PC-3 (cell line): ENCODE results near the gene SSH3. TPM values are rescaled to one million over a fixed set of nuclear protein-coding genes. Genes with fewer than 3 reads are reported as not detected.

ENCODE experiments used
- ATAC-seq: fragments of 200-7000 bp; cut with Tn5 transposase; 2 replicates; pipeline ENCODE4 v1.9.1; 2020; ENCODE audit warnings: mild to moderate bottlenecking, moderate library complexity
- BruUV-seq: library from RNA; stranded (reverse); fragments of 400-500 nt; replicated peaks from 2 replicates; lab custom pipeline; 2021; lab: Mats Ljungman, UMichigan
- CTCF ChIA-PET: fragments of 300-600 bp; sonication (Branson Sonifier 250); formaldehyde crosslinking; loops from one replicate; lab custom pipeline; 2022; ENCODE audit warnings: antibody characterized with exemption; lab: Charles Lee
- POLR2A ChIA-PET: fragments of 300-600 bp; sonication (Branson Sonifier 250); formaldehyde crosslinking; loops from one replicate; lab custom pipeline; 2022; ENCODE audit warnings: antibody characterized with exemption; ENCODE audit not compliant: unreplicated experiment; lab: Charles Lee
- DNase-seq: peaks from one replicate; pipeline ENCODE4 v3.0.0-alpha.2; 2015
- H2AFZ ChIP-seq: fragments of 300-600 bp; sonication (generic); 2 replicates; pipeline ENCODE4 v1.6.0; 2016; ENCODE audit warnings: antibody characterized with exemption, low read length
- H3F3A ChIP-seq: fragments of 300-600 bp; sonication (generic); one replicate; pipeline ENCODE4 v1.6.0; 2017; ENCODE audit warnings: antibody characterized with exemption, low read length, control low read depth, mild to moderate bottlenecking; ENCODE audit not compliant: unreplicated experiment
- H3K27ac ChIP-seq: fragments of 300-600 bp; sonication (generic); 2 replicates; pipeline ENCODE4 v1.5.1; 2016; ENCODE audit warnings: mild to moderate bottlenecking, low read length
- H3K27me3 ChIP-seq: fragments of 300-600 bp; sonication (generic); 2 replicates; pipeline ENCODE4 v1.6.1; 2016; ENCODE audit warnings: low read length, mixed read lengths
- H3K36me3 ChIP-seq: fragments of 300-600 bp; sonication (generic); 2 replicates; pipeline ENCODE4 v1.6.1; 2016; ENCODE audit warnings: low read depth, mixed run types, low read length, mixed read lengths
- H3K4me1 ChIP-seq: fragments of 300-600 bp; sonication (generic); 2 replicates; pipeline ENCODE4 v1.5.1; 2016; ENCODE audit warnings: low read length; ENCODE audit not compliant: insufficient read depth
- H3K4me2 ChIP-seq: fragments of 300-600 bp; sonication (generic); 2 replicates; pipeline ENCODE4 v1.6.0; 2016; ENCODE audit warnings: low read length
- H3K4me3 ChIP-seq: fragments of 300-600 bp; sonication (generic); 2 replicates; pipeline ENCODE4 v1.5.1; 2016; ENCODE audit warnings: mild to moderate bottlenecking, low read length, mixed read lengths
- H3K79me2 ChIP-seq: fragments of 300-600 bp; sonication (generic); 2 replicates; pipeline ENCODE4 v1.6.1; 2017; ENCODE audit warnings: low read length, mixed read lengths
- H3K9ac ChIP-seq: fragments of 300-600 bp; sonication (generic); 2 replicates; pipeline ENCODE4 v1.6.0; 2016; ENCODE audit warnings: mild to moderate bottlenecking, low read length
- H3K9me2 ChIP-seq: fragments of 300-600 bp; sonication (generic); replicated peaks from 2 replicates; pipeline ENCODE4 v1.6.1; 2016; ENCODE audit warnings: mixed run types, low read length, mixed read lengths
- H3K9me3 ChIP-seq: fragments of 300-600 bp; sonication (generic); 2 replicates; pipeline ENCODE4 v1.6.1; 2016; ENCODE audit warnings: low read length, mixed read lengths
- H4K20me1 ChIP-seq: fragments of 300-600 bp; sonication (generic); 2 replicates; pipeline ENCODE4 v1.6.1; 2016; ENCODE audit warnings: low read length, mixed read lengths
- EZH2 ChIP-seq: fragments of 300-600 bp; sonication (generic); IDR thresholded peaks from one replicate; pipeline ENCODE4 v1.6.1; 2017; ENCODE audit warnings: antibody characterized with exemption, mild to moderate bottlenecking, low read length; ENCODE audit not compliant: unreplicated experiment
- EZH2phosphoT487 ChIP-seq: fragments of 300-600 bp; sonication (generic); IDR thresholded peaks from 2 replicates; pipeline ENCODE4 v1.6.1; 2018; ENCODE audit warnings: mild to moderate bottlenecking, antibody characterized with exemption, low read length, borderline replicate concordance
- intact Hi-C: fragments of 100-400 bp; cut with micrococcal nuclease; formaldehyde crosslinking; loops from 2 replicates; pipeline ENCODE4 v1.9.0; 2023
- total RNA-seq: library from RNA; depleted of rRNA; stranded (reverse); fragments of >200 nt; gene quantifications from 2 replicates; pipeline ENCODE4 v1.2.3, GENCODE V29; 2014
- TF ChIP-seq, protein P1 (sequence below): fragments of 300-600 bp; sonication (generic); conservative IDR thresholded peaks from 2 replicates; pipeline ENCODE4 v1.5.1; 2017; ENCODE audit warnings: antibody characterized with exemption, low read depth, mild to moderate bottlenecking, low read length

SSH3 gene
- total RNA-seq, 1 experiment from 2014 or later = 35.1 TPM

DNA sequence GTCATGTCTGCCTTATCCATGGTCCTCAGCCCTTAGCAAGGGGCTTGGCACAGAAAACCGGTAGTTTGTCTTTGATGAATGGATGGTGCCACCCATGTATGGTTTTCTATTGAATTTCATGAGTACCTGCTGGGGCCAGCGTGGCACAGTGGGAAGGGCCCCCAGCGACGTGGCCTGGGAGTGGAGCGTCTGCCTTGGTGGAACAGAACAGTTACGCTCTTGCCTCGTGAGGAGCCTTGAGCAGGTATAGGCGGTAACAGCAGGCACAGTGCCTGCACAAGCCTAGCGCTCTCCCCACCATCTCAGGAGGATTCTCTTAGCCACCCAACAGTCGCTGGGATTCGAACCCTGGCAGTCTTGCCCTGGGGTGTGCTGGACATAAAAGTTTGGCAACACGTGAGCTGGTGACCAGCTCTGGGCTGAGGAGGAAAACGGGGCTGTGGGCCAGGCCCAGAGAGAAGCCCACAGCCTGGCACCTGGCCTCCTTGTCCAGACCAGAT lies 3.0 kb upstream of the SSH3 start:
- POLR2A ChIA-PET = no interaction called here
- peaks cover 30% of the 10 kb centered on the region for H3K36me3 ChIP-seq
- no peaks in the 10 kb centered on the region for H3K9me2 ChIP-seq
- no peaks in the 10 kb centered on the region for H4K20me1 ChIP-seq
- no peaks in the 10 kb centered on the region for H3F3A ChIP-seq
- BruUV-seq = no TSS peak
- no peak overlapping the region for H3K4me3 ChIP-seq
- CTCF ChIA-PET = no interaction called here
- peaks cover 28% of the 10 kb centered on the region for H3K79me2 ChIP-seq
- H3K4me2 ChIP-seq = no peak overlapping the region
- H2AFZ ChIP-seq = no peak overlapping the region
- no peaks in the 10 kb centered on the region for H3K27me3 ChIP-seq
- ATAC-seq = no peak
- TF ChIP-seq, protein P1, sequence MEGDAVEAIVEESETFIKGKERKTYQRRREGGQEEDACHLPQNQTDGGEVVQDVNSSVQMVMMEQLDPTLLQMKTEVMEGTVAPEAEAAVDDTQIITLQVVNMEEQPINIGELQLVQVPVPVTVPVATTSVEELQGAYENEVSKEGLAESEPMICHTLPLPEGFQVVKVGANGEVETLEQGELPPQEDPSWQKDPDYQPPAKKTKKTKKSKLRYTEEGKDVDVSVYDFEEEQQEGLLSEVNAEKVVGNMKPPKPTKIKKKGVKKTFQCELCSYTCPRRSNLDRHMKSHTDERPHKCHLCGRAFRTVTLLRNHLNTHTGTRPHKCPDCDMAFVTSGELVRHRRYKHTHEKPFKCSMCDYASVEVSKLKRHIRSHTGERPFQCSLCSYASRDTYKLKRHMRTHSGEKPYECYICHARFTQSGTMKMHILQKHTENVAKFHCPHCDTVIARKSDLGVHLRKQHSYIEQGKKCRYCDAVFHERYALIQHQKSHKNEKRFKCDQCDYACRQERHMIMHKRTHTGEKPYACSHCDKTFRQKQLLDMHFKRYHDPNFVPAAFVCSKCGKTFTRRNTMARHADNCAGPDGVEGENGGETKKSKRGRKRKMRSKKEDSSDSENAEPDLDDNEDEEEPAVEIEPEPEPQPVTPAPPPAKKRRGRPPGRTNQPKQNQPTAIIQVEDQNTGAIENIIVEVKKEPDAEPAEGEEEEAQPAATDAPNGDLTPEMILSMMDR = no peak
- TF ChIP-seq EZH2 (no peak), EZH2phosphoT487 (no peak)
- DNase-seq = no peak
- no peak overlapping the region for H3K27ac ChIP-seq
- H3K9ac ChIP-seq = no peak overlapping the region
- intact Hi-C loops = loop anchor here (5.0 kb wide), 1 partner anchor 33 kb away; the partner anchor contains the start of gene GRK2
- peaks cover 9% of the 10 kb centered on the region for H3K9me3 ChIP-seq
- H3K4me1 ChIP-seq = peaks cover 18% of the 10 kb centered on the region

DNA sequence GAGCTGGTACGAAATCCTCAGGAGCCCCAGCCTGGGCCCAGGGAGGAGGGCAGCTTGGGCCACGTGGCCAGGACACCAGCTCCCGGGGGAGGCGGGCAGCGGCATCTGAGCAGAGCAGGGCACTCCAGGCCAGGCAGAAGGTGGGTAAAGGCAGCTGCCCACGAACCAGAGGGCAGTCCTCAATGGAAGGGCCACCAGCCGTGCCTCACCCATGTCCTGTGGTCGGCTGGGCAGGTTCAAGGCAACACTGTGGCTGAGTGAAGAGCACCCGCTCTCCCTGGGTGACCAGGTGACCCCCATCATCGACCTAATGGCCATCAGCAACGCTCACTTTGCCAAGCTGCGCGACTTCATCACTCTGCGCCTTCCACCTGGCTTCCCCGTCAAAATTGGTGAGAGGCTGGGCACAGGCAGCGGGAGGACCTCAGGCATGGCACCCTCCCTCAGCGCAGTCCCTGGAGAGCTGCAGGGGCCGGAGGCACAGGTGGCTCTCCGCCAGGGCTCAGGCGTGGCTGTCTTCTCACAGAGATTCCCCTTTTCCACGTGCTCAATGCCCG lies 2.5 kb upstream of the SSH3 start:
- Histone ChIP-seq H3K79me2 (peaks cover 24% of the 10 kb centered on the region), H3K9me2 (no peaks in the 10 kb centered on the region), H3K9ac (no peak overlapping the region), H3F3A (no peaks in the 10 kb centered on the region), H3K9me3 (peaks cover 6% of the 10 kb centered on the region), H3K27ac (no peak overlapping the region), H3K27me3 (no peaks in the 10 kb centered on the region), H4K20me1 (no peaks in the 10 kb centered on the region), H3K4me2 (no peak overlapping the region), H3K4me3 (no peak overlapping the region), H2AFZ (no peak overlapping the region), H3K36me3 (peaks cover 25% of the 10 kb centered on the region), H3K4me1 (peaks cover 18% of the 10 kb centered on the region)
- TF ChIP-seq EZH2 = no peak
- TF ChIP-seq EZH2phosphoT487 = no peak
- TF ChIP-seq, protein P1 = no peak
- no peak for DNase-seq
- no peak for ATAC-seq
- intact Hi-C loops = loop anchor here (5.0 kb wide), 1 partner anchor 34 kb away; the partner anchor contains the start of gene GRK2
- ChIA-PET CTCF (no interaction called here), POLR2A (no interaction called here)
- BruUV-seq = no TSS peak

DNA sequence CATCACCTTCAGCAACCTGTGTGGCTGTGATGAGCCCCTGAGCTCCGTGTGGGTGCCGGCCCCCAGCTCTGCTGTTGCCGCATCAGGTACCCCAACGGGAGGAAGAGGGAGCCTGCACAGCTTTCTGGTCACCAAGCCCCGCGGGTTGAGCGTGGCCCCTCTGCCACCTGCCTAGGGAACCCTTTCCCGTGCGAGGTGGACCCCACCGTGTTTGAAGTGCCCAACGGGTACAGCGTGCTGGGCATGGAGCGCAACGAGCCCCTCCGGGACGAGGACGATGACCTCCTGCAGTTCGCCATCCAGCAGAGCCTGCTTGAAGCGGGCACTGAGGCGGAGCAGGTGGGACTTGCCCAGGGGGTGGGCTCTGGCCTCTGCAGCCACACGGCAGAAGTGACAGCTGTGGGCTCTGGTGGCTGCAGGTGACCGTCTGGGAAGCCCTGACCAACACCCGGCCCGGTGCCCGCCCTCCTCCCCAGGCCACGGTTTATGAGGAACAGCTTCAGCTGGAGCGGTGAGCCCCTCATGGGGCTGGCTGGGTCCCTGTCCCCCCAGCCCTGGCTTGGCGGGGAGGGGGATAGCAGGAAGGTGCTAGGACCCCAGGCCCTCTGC lies 1.9 kb upstream of the SSH3 start:
- CTCF ChIA-PET = no interaction called here
- no peak overlapping the region for H3K4me2 ChIP-seq
- no peaks in the 10 kb centered on the region for H3K9me2 ChIP-seq
- intact Hi-C loops = loop anchor here (5.0 kb wide), 1 partner anchor 34 kb away; the partner anchor contains the start of gene GRK2
- no TSS peak for BruUV-seq
- no peak overlapping the region for H2AFZ ChIP-seq
- H3K36me3 ChIP-seq = peaks cover 19% of the 10 kb centered on the region
- no peaks in the 10 kb centered on the region for H3F3A ChIP-seq
- TF ChIP-seq, protein P1 = no peak
- TF ChIP-seq EZH2phosphoT487 = no peak
- TF ChIP-seq EZH2 = no peak
- H3K9ac ChIP-seq = no peak overlapping the region
- POLR2A ChIA-PET = no interaction called here
- no peak overlapping the region for H3K4me3 ChIP-seq
- H3K9me3 ChIP-seq = 0 out of 2 replicates have a peak, but pooled peaks cover under 1% of the 10 kb centered on the region
- peaks cover 18% of the 10 kb centered on the region for H3K4me1 ChIP-seq
- H3K79me2 ChIP-seq = peaks cover 18% of the 10 kb centered on the region
- no peaks in the 10 kb centered on the region for H3K27me3 ChIP-seq
- DNase-seq = no peak
- H3K27ac ChIP-seq = no peak overlapping the region
- ATAC-seq = no peak
- H4K20me1 ChIP-seq = no peaks in the 10 kb centered on the region
